ENCODE results near the gene CAMK4.

DNA sequence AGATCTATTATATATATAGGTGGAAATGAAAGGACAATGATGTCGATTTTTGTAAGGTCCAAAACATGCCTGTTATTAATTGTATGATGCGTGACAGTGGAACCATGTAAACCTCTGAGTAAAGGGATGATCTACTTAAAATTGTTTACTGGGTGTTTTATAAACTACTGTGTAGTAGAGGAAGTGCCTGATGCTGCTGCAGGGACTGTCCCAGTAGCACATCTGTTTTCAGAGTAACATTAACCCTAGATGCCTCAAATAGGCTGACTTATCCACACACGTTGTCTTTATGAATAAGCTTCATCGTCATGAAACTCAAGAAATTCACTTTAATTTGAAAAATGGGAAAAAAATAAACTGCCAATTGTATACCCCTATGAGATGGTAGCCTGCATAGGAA is 1.7 kb downstream of the CAMK4 start:
- TF ChIP-seq, protein P1, sequence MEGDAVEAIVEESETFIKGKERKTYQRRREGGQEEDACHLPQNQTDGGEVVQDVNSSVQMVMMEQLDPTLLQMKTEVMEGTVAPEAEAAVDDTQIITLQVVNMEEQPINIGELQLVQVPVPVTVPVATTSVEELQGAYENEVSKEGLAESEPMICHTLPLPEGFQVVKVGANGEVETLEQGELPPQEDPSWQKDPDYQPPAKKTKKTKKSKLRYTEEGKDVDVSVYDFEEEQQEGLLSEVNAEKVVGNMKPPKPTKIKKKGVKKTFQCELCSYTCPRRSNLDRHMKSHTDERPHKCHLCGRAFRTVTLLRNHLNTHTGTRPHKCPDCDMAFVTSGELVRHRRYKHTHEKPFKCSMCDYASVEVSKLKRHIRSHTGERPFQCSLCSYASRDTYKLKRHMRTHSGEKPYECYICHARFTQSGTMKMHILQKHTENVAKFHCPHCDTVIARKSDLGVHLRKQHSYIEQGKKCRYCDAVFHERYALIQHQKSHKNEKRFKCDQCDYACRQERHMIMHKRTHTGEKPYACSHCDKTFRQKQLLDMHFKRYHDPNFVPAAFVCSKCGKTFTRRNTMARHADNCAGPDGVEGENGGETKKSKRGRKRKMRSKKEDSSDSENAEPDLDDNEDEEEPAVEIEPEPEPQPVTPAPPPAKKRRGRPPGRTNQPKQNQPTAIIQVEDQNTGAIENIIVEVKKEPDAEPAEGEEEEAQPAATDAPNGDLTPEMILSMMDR (IDR thresholded peaks at IDR 0.05; ENCODE audit: poor library complexity, severe bottlenecking) = no peak
- TF ChIP-seq POLR2AphosphoS5 (IDR thresholded peaks at IDR 0.05) = no peak
- no peak for TF ChIP-seq MXI1 (conservative IDR thresholded peaks at IDR 0.05; ENCODE audit: poor library complexity, severe bottlenecking)
- no peak for TF ChIP-seq TAF1 (IDR thresholded peaks at IDR 0.05; ENCODE audit: low read depth)
- TF ChIP-seq EZH2 (IDR thresholded peaks at IDR 0.05; ENCODE audit: borderline replicate concordance, insufficient read depth, low read length, poor library complexity, severe bottlenecking) = no peak
- no peak for TF ChIP-seq EP300 (conservative IDR thresholded peaks at IDR 0.05; ENCODE audit: poor library complexity, severe bottlenecking)

All from neural cell (in vitro differentiated cells).